ENCODE results near the gene OR13C3. TPM values are rescaled to one million over a fixed set of nuclear protein-coding genes. Genes with fewer than 3 reads are reported as not detected.

OR13C3 gene
- total and polyA plus RNA-seq, 2 of the 4 experiments (the other 2 are of a cell fraction): not detected

- H3K56ac ChIP-seq (ENCODE audit: extremely low read depth, insufficient read depth, low read length): no peak overlapping the region
- H3K79me1 ChIP-seq (ENCODE audit: low read depth in 1 of 2, low read length in 2 of 2): no peaks in the 10 kb centered on the region
- no peak for DNase-seq
- H4K8ac ChIP-seq (ENCODE audit: low read depth in 2 of 2, low read length in 2 of 2): no peak overlapping the region
- H3K9me1 ChIP-seq (ENCODE audit: insufficient read depth, low read length): no peaks in the 10 kb centered on the region
- H3K9me3 ChIP-seq (ENCODE audit: control insufficient read depth, insufficient read depth, low read length): peaks cover under 1% of the 10 kb centered on the region
- no peak overlapping the region for H3K4ac ChIP-seq (ENCODE audit: low read depth, low read length)
- H2AK9ac ChIP-seq (replicated peaks; ENCODE audit: low read depth, low read length, poor library complexity): no peak overlapping the region
- no peak overlapping the region for H4K5ac ChIP-seq (ENCODE audit: low read depth, low read length)
- no peak overlapping the region for H3K23ac ChIP-seq (ENCODE audit: low read depth, low read length)
- CTCF ChIA-PET: interaction anchor here (1.2 kb wide), 1 partner anchor 18 kb away, joined by 3 read pairs; no protein-coding TSS in a partner anchor
- BruUV-seq (replicated peaks): no TSS peak
- WGBS, 2 experiments (ENCODE audit: extremely low coverage in 2 of 2, insufficient read length in 1 of 2): no CpG with 5 or more reads among the region's 1 CpG
- H2BK15ac ChIP-seq (ENCODE audit: low read depth, low read length): no peak overlapping the region
- H2BK5ac ChIP-seq (ENCODE audit: low read depth, low read length, poor library complexity, severe bottlenecking): no peak overlapping the region
- H2BK120ac ChIP-seq (ENCODE audit: low read depth, low read length): no peak overlapping the region
- H2BK20ac ChIP-seq (ENCODE audit: low read depth, low read length): no peak overlapping the region
- H3K27me3 ChIP-seq (ENCODE audit: control insufficient read depth, insufficient read depth, low read length): no peaks in the 10 kb centered on the region
- in situ Hi-C loops (cut with MboI; ENCODE audit: low sequenced_read_pairs) (no loop called here), intact Hi-C loops (cut with micrococcal nuclease) (no loop called here), dilution Hi-C loops (cut with HindIII; ENCODE audit: low sequenced_read_pairs, unreplicated experiment) (no loop called here)
- H3K14ac ChIP-seq (replicated peaks; ENCODE audit: low read depth, low read length): no peak overlapping the region
- no peak overlapping the region for H2AFZ ChIP-seq (replicated peaks; ENCODE audit: low read length, poor library complexity)
- ATAC-seq (ENCODE audit: low read depth): no peak
- no peak overlapping the region for H3K4me3 ChIP-seq (ENCODE audit: insufficient read depth, low read depth, low read length)
- no peak overlapping the region for H4K91ac ChIP-seq (ENCODE audit: insufficient read depth, low read depth, low read length)
- no peaks in the 10 kb centered on the region for H4K20me1 ChIP-seq (ENCODE audit: insufficient read depth, low read length)
- no peak overlapping the region for H3K27ac ChIP-seq (ENCODE audit: insufficient read depth, low read length)
- no peaks in the 10 kb centered on the region for H3K4me1 ChIP-seq (ENCODE audit: control insufficient read depth, insufficient read depth, low read length)
- no peak for TF ChIP-seq RCOR1 (IDR thresholded peaks at IDR 0.05; ENCODE audit: insufficient replicate concordance, low read length)
- no peak for TF ChIP-seq CEBPB (IDR thresholded peaks at IDR 0.05; ENCODE audit: low read depth, low read length)
- TF ChIP-seq MXI1 (IDR thresholded peaks at IDR 0.05; ENCODE audit: borderline replicate concordance, low read depth, low read length): no peak
- TF ChIP-seq CTCF (conservative IDR thresholded peaks at IDR 0.05; ENCODE audit: low read depth, low read length): no peak
- no peak for TF ChIP-seq USF2 (IDR thresholded peaks at IDR 0.05; ENCODE audit: low read depth, low read length)
- TF ChIP-seq MAFK (IDR thresholded peaks at IDR 0.05; ENCODE audit: low read depth, low read length): no peak
- TF ChIP-seq POLR2A (IDR thresholded peaks at IDR 0.05; ENCODE audit: low read depth, low read length): no peak
- no peak for TF ChIP-seq RAD21 (IDR thresholded peaks at IDR 0.05; ENCODE audit: low read length)
- TF ChIP-seq NFE2L2 (IDR thresholded peaks at IDR 0.05; ENCODE audit: low read depth, low read length): no peak
- no peak for TF ChIP-seq FOS (IDR thresholded peaks at IDR 0.05; ENCODE audit: low read depth, low read length)
- TF ChIP-seq CHD1 (IDR thresholded peaks at IDR 0.05; ENCODE audit: low read depth, low read length): no peak
- no peak for TF ChIP-seq ELK1 (IDR thresholded peaks at IDR 0.05; ENCODE audit: borderline replicate concordance, low read depth, low read length)
- no peak for TF ChIP-seq BHLHE40 (IDR thresholded peaks at IDR 0.05; ENCODE audit: low read depth, low read length)
- POLR2A ChIA-PET (ENCODE audit: unreplicated experiment): no interaction called here
- no peaks in the 10 kb centered on the region for H3K36me3 ChIP-seq (ENCODE audit: control insufficient read depth, insufficient read depth, low read length)
- no peak overlapping the region for H3K9ac ChIP-seq (ENCODE audit: low read depth, low read length)
- no peak overlapping the region for H2AK5ac ChIP-seq (ENCODE audit: low read depth, low read length)
- H3K18ac ChIP-seq (ENCODE audit: low read depth, low read length): no peak overlapping the region
- no peak overlapping the region for H3K4me2 ChIP-seq (ENCODE audit: low read depth, low read length)
These were observed 27.7 kb upstream of the OR13C3 start for GRCh38 chr9:104564358-104564757.
